B cell (primary cell): ENCODE results near the gene PTMA. TPM values are rescaled to one million over a fixed set of nuclear protein-coding genes. Genes with fewer than 3 reads are reported as not detected.

ENCODE experiments used
- ATAC-seq: fragments of 200-7000 bp; cut with Tn5 transposase; one replicate; pipeline ENCODE4 v1.10.0; 2021; ENCODE audit warnings: low read depth, mild to moderate bottlenecking, moderate number of reproducible peaks, moderate library complexity
- CTCF ChIA-PET: fragments of 350-600 bp; sonication (Branson Sonifier 250); formaldehyde crosslinking; loops from one replicate; lab custom pipeline; 2021; ENCODE audit warnings: antibody characterized with exemption, inconsistent platforms; lab: Charles Lee
- POLR2A ChIA-PET: fragments of 350-600 bp; sonication (Branson Sonifier 250); formaldehyde crosslinking; loops from one replicate; lab custom pipeline; 2021; ENCODE audit warnings: antibody characterized with exemption; lab: Charles Lee
- DNase-seq: peaks from one replicate; pipeline ENCODE4 v3.0.0; 2013
- H2AFZ ChIP-seq: 2 replicates; pipeline ENCODE4 v1.6.1; 2012; ENCODE audit warnings: mild to moderate bottlenecking, low read depth, low read length; ENCODE audit not compliant: insufficient read depth, poor library complexity, severe bottlenecking
- H3K27ac ChIP-seq, 2 donors: 1 replicate in 1 of 2; 2 replicates in 1 of 2; pipeline ENCODE4 v1.5.1; 2012 to 2013; ENCODE audit warnings: low read length in 2 of 2, mild to moderate bottlenecking in 2 of 2, moderate library complexity in 1 of 2
- H3K27me3 ChIP-seq, 4 experiments: fragments of 200-600 bp in 1 of 4; sonication (generic) in 1 of 4; replicated peaks in 1 of 4; 1 replicate in 2 of 4; 2 replicates in 2 of 4; pipeline versions ENCODE4 v1.6.1 to v1.7.0; 2013 to 2016; ENCODE audit warnings: low read length in 3 of 4, mild to moderate bottlenecking in 2 of 4, mixed read lengths in 1 of 4, moderate library complexity in 1 of 4; ENCODE audit not compliant: insufficient read depth in 4 of 4, control insufficient read depth in 3 of 4; ENCODE audit errors: control extremely low read depth in 1 of 4
- H3K36me3 ChIP-seq, 2 experiments: replicated peaks in 1 of 2; 1 replicate in 1 of 2; 2 replicates in 1 of 2; pipeline versions ENCODE4 v1.6.1 to v1.7.1; 2013; ENCODE audit warnings: low read length in 1 of 2; ENCODE audit not compliant: insufficient read depth in 2 of 2, control insufficient read depth in 1 of 2; ENCODE audit errors: control extremely low read depth in 1 of 2, extremely low read depth in 1 of 2
- H3K4me1 ChIP-seq, 2 donors: fragments of 200-600 bp in 1 of 2; sonication (generic) in 1 of 2; 1 replicate in 1 of 2; 2 replicates in 1 of 2; pipeline versions ENCODE4 v1.5.1 to v1.6.1; 2013 to 2017; ENCODE audit warnings: low read length in 2 of 2; ENCODE audit not compliant: control insufficient read depth in 2 of 2, insufficient read depth in 2 of 2
- H3K4me2 ChIP-seq: replicated peaks from 2 replicates; pipeline ENCODE3; 2012; ENCODE audit warnings: mild to moderate bottlenecking, low read depth, low read length; ENCODE audit not compliant: poor library complexity, severe bottlenecking
- H3K4me3 ChIP-seq, 5 experiments: fragments of 200-600 bp in 1 of 5; sonication (generic) in 1 of 5; 1 replicate in 3 of 5; 2 replicates in 2 of 5; pipeline versions ENCODE4 v1.5.1 to v1.7.0; 2011 to 2016; ENCODE audit warnings: low read length in 4 of 5, mild to moderate bottlenecking in 4 of 5, low read depth in 2 of 5, control low read depth in 1 of 5, moderate library complexity in 1 of 5; ENCODE audit not compliant: insufficient read depth in 1 of 5; ENCODE audit errors: control extremely low read depth in 1 of 5, extremely low read depth in 1 of 5
- H3K79me2 ChIP-seq: fragments of 200-600 bp; sonication (generic); one replicate; pipeline ENCODE4 v1.6.0; 2016; ENCODE audit warnings: low read length; ENCODE audit not compliant: control insufficient read depth, insufficient read depth
- H3K9ac ChIP-seq: fragments of 200-600 bp; sonication (generic); 2 replicates; pipeline ENCODE4 v1.6.1; 2017; ENCODE audit warnings: mild to moderate bottlenecking, low read length, moderate library complexity
- H3K9me3 ChIP-seq, 3 donors: one replicate each; pipeline versions ENCODE4 v1.6.1 to v1.7.1; 2013; ENCODE audit warnings: low read length in 2 of 3; ENCODE audit not compliant: control insufficient read depth in 2 of 3, insufficient read depth in 1 of 3; ENCODE audit errors: control extremely low read depth in 1 of 3
- H4K20me1 ChIP-seq: 2 replicates; pipeline ENCODE4 v1.6.0; 2012; ENCODE audit warnings: mild to moderate bottlenecking, low read length; ENCODE audit not compliant: insufficient read depth, control insufficient read depth, poor library complexity, severe bottlenecking
- H3K27ac Mint-ChIP-seq: one replicate; pipeline ENCODE4 v1.8.0; 2021; ENCODE audit warnings: mixed read lengths
- H3K27me3 Mint-ChIP-seq: one replicate; pipeline ENCODE4 v1.8.0; 2021; ENCODE audit warnings: mixed read lengths
- H3K4me1 Mint-ChIP-seq: one replicate; pipeline ENCODE4 v1.8.0; 2021; ENCODE audit warnings: mixed read lengths
- H3K4me3 Mint-ChIP-seq: one replicate; pipeline ENCODE4 v1.8.0; 2021; ENCODE audit warnings: mixed read lengths
- H3K9me3 Mint-ChIP-seq: one replicate; pipeline ENCODE4 v1.8.0; 2022; ENCODE audit warnings: mixed read lengths; ENCODE audit not compliant: insufficient read depth
- EZH2 ChIP-seq: IDR thresholded peaks from 2 replicates; pipeline ENCODE4 v1.6.1; 2012; ENCODE audit warnings: borderline replicate concordance, low read depth, mild to moderate bottlenecking, moderate library complexity, low read length; ENCODE audit not compliant: insufficient read depth, poor library complexity, severe bottlenecking
- WGBS: methylation state at CpG from one replicate; pipeline ENCODE4 v1.1.5; 2013; ENCODE audit warnings: missing lambda C conversion rate; ENCODE audit not compliant: insufficient coverage; 5-methylcytosine and 5-hydroxymethylcytosine counted together
- intact Hi-C: fragments of 100-400 bp; cut with micrococcal nuclease; formaldehyde crosslinking; loops from one replicate; pipeline ENCODE4 v1.10.0; 2022
- polyA plus RNA-seq: library from polyadenylated mRNA; depleted of rRNA; stranded (reverse); fragments of >200 nt; gene quantifications from 2 replicates; pipeline ENCODE4 v1.2.3, GENCODE V29; 2012
- total RNA-seq, 2 donors: library from RNA; stranded (reverse); fragments of 120-200 nt in 1 of 2; gene quantifications; 1 replicate in 1 of 2; 2 replicates in 1 of 2; pipeline versions ENCODE4 v1.2.3 to v1.2.4, GENCODE V29; 2013 to 2022
- TF ChIP-seq, protein P1 (sequence below): fragments of 200-600 bp; IDR thresholded peaks from one replicate; pipeline ENCODE4 v1.8.0; 2022; ENCODE audit warnings: antibody characterized with exemption, mild to moderate bottlenecking

The PTMA gene
- total and polyA plus RNA-seq, 2 donors (not counting 1 experiment from before 2014, with no cell fraction given) = 713 to 2,282 TPM

DNA sequence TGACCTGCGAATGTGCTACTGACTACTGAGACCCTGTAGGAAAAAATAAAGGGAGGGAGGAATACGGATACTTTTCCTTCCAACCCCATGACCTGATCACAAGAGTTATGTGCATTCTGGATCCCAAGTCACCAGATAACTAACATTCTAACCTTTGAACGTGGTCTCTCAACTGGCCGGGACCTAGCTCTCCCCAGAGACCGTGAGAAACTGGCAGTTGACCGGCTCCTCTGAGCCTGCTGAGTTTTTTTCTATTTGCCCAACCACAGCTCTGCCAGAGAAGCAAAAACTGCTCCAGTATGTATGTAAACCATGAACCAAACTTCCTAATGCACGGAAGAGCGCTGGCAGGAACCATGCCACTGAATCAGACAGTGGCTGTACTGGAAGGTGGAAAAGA is 47.5 kb upstream of the PTMA start:
- Mint-ChIP-seq H3K9me3 (no peaks in the 10 kb centered on the region), H3K4me1 (peaks cover 47% of the 10 kb centered on the region), H3K4me3 (peak overlapping the region; percentile 79), H3K27ac (peak overlapping the region; percentile 96), H3K27me3 (no peaks in the 10 kb centered on the region)
- POLR2A ChIA-PET = interaction anchor here (0.6 to 9.2 kb wide), 5 partner anchors 9 to 56 kb away, joined by 5 to 151 read pairs (median 94); partner anchors contain the start of gene PTMA
- H3K4me3 ChIP-seq = no peak overlapping the region
- H3K9me3 ChIP-seq = peaks cover 0 to 30% (median 3%) of the 10 kb centered on the region in 3 donors
- no peak overlapping the region for H3K4me2 ChIP-seq
- no peak for TF ChIP-seq EZH2
- TF ChIP-seq, protein P1, sequence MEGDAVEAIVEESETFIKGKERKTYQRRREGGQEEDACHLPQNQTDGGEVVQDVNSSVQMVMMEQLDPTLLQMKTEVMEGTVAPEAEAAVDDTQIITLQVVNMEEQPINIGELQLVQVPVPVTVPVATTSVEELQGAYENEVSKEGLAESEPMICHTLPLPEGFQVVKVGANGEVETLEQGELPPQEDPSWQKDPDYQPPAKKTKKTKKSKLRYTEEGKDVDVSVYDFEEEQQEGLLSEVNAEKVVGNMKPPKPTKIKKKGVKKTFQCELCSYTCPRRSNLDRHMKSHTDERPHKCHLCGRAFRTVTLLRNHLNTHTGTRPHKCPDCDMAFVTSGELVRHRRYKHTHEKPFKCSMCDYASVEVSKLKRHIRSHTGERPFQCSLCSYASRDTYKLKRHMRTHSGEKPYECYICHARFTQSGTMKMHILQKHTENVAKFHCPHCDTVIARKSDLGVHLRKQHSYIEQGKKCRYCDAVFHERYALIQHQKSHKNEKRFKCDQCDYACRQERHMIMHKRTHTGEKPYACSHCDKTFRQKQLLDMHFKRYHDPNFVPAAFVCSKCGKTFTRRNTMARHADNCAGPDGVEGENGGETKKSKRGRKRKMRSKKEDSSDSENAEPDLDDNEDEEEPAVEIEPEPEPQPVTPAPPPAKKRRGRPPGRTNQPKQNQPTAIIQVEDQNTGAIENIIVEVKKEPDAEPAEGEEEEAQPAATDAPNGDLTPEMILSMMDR = no peak
- H2AFZ ChIP-seq = no peak overlapping the region
- no peaks in the 10 kb centered on the region for H3K36me3 ChIP-seq
- WGBS = 49% methylated on average over 4 of the region's 8 CpGs
- peaks cover 32 to 42% of the 10 kb centered on the region in 2 donors for H3K4me1 ChIP-seq
- no peaks in the 10 kb centered on the region for H3K27me3 ChIP-seq
- CTCF ChIA-PET = interaction anchor here (1.0 to 10.9 kb wide), 6 partner anchors 11 to 54 kb away, joined by 4 to 170 read pairs (median 8); partner anchors contain the start of gene PTMA
- H3K27ac ChIP-seq = peak overlapping the region in 1 of 2 donors; percentile 98
- H4K20me1 ChIP-seq = no peaks in the 10 kb centered on the region
- no peak for ATAC-seq
- H3K9ac ChIP-seq = no peak overlapping the region
- H3K79me2 ChIP-seq = no peaks in the 10 kb centered on the region
- no peak for DNase-seq
- intact Hi-C loops = no loop called here

DNA sequence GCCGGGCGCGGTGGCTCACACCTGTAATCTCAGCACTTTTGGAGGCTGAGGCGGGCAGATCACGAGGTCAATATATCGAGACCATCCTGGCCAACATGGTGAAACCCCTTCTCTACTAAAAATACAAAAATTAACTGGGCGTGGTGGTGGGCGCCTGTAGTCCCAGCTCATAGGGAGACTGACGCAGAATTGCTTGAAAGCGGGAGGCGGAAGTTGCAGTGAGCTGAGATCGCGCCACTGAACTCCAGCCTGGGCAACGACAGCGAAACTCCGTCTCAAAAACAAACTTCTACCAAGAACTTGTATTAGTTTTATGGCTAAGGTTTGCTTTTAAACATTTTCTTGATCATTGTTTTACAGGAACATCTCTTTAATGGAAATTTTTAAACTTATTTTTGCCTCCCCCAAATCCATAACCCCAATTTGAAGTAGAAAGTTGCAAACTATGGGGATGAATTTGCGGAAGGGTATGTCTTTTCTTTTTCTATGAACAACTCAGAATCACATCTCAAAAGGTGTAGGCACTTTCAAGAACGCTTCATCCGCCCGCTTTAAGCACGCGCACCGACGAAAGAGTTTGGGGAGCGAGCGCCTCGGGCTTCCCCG is 46.8 kb upstream of the PTMA start:
- peaks cover 38 to 49% of the 10 kb centered on the region in 2 donors for H3K4me1 ChIP-seq
- intact Hi-C loops = loop anchor here (1.0 to 2.0 kb wide), 4 partner anchors 11 to 47 kb away; no protein-coding TSS in a partner anchor
- no peak for TF ChIP-seq EZH2
- TF ChIP-seq, protein P1 = no peak
- H2AFZ ChIP-seq = peak overlapping the region; percentile 78
- peak overlapping the region; percentile 96 for H3K27ac Mint-ChIP-seq
- DNase-seq = no peak
- H3K4me3 Mint-ChIP-seq = peak overlapping the region; percentile 79
- peaks cover 0 to 30% (median 3%) of the 10 kb centered on the region in 3 donors for H3K9me3 ChIP-seq
- H3K27me3 Mint-ChIP-seq = no peaks in the 10 kb centered on the region
- CTCF ChIA-PET = interaction anchor here (1.5 to 10.9 kb wide), 7 partner anchors 9 to 48 kb away, joined by 4 to 170 read pairs (median 7); partner anchors contain the start of gene PTMA
- H3K4me3 ChIP-seq = peak overlapping the region; percentile 6 to 58 (median 47)
- no peaks in the 10 kb centered on the region for H3K79me2 ChIP-seq
- H3K4me1 Mint-ChIP-seq = peaks cover 52% of the 10 kb centered on the region
- peak overlapping the region; percentile 57 for H3K9ac ChIP-seq
- H3K36me3 ChIP-seq = no peaks in the 10 kb centered on the region
- H3K4me2 ChIP-seq = peak overlapping the region; percentile 75
- H4K20me1 ChIP-seq = no peaks in the 10 kb centered on the region
- H3K27me3 ChIP-seq = no peaks in the 10 kb centered on the region
- POLR2A ChIA-PET = interaction anchor here (1.2 to 9.2 kb wide), 5 partner anchors 12 to 57 kb away, joined by 5 to 151 read pairs (median 94); partner anchors contain the start of gene PTMA
- H3K9me3 Mint-ChIP-seq = no peaks in the 10 kb centered on the region
- ATAC-seq = no peak
- 59% methylated on average over 21 of the region's 28 CpGs for WGBS
- peak overlapping the region; percentile 83 to 98 for H3K27ac ChIP-seq
